HG03571 (cell line): ENCODE data around the gene GUCY1A2.
"Not testable (repeated sequence)": the region's sequence is repeated elsewhere in the genome, so short reads cannot be mapped to it uniquely, and the experiment has no call there.

Source experiments
- ATAC-seq: cut with Tn5 transposase; IDR thresholded peaks from one replicate; pipeline ENCODE4 v1.9.1; 2021; ENCODE audit not compliant: unreplicated experiment

The GUCY1A2 gene

GRCh38 chr11:106957030-106957482 is 61.2 kb downstream of the GUCY1A2 start:
- ATAC-seq = no peak

GRCh38 chr11:106950067-106950491 is 68.2 kb downstream of the GUCY1A2 start:
- no peak for ATAC-seq

GRCh38 chr11:106943089-106943488 is 75.2 kb downstream of the GUCY1A2 start:
- no peak for ATAC-seq

GRCh38 chr11:106939157-106939556 is 79.1 kb downstream of the GUCY1A2 start:
- ATAC-seq = no peak

- ATAC-seq = no peak
Observed at GRCh38 chr11:106937111-106937510, 81.2 kb downstream of the GUCY1A2 start.

GRCh38 chr11:106925245-106925644 is 93.0 kb downstream of the GUCY1A2 start:
- no peak for ATAC-seq

GRCh38 chr11:106920899-106921509 is 97.3 kb downstream of the GUCY1A2 start:
- no peak for ATAC-seq

GRCh38 chr11:106917973-106918372 is 100.3 kb downstream of the GUCY1A2 start:
- ATAC-seq = no peak

- ATAC-seq = no peak
Observed at GRCh38 chr11:106914409-106914808, 103.9 kb downstream of the GUCY1A2 start.

GRCh38 chr11:106913141-106913540 is 105.1 kb downstream of the GUCY1A2 start:
- ATAC-seq = no peak

- no peak for ATAC-seq
Observed at GRCh38 chr11:106904826-106905225, 113.5 kb downstream of the GUCY1A2 start.

- ATAC-seq = no peak
Observed at GRCh38 chr11:106889718-106890117, 128.6 kb downstream of the GUCY1A2 start.

- ATAC-seq = no peak
Observed at GRCh38 chr11:106888386-106888785, 129.9 kb downstream of the GUCY1A2 start.

- ATAC-seq = not testable (repeated sequence)
Observed at GRCh38 chr11:106883693-106884092, 134.6 kb downstream of the GUCY1A2 start.

GRCh38 chr11:106879832-106880546 is 138.3 kb downstream of the GUCY1A2 start:
- ATAC-seq = no peak

- no peak for ATAC-seq
Observed at GRCh38 chr11:106879029-106879428, 139.2 kb downstream of the GUCY1A2 start.

GRCh38 chr11:106875013-106875412 is 143.3 kb downstream of the GUCY1A2 start:
- ATAC-seq = no peak

GRCh38 chr11:106872246-106872645 is 146.0 kb downstream of the GUCY1A2 start:
- no peak for ATAC-seq

GRCh38 chr11:106858200-106858599 is 160.1 kb downstream of the GUCY1A2 start:
- ATAC-seq = no peak

GRCh38 chr11:106856566-106856965 is 161.7 kb downstream of the GUCY1A2 start:
- no peak for ATAC-seq

GRCh38 chr11:106854429-106854828 is 163.8 kb downstream of the GUCY1A2 start:
- no peak for ATAC-seq

GRCh38 chr11:106853850-106854401 is 164.3 kb downstream of the GUCY1A2 start:
- no peak for ATAC-seq
